ENCODE data around the gene CLPSL1.
"Not testable (repeated sequence)": the region's sequence is repeated elsewhere in the genome, so short reads cannot be mapped to it uniquely, and the experiment has no call there.

The CLPSL1 gene

DNA sequence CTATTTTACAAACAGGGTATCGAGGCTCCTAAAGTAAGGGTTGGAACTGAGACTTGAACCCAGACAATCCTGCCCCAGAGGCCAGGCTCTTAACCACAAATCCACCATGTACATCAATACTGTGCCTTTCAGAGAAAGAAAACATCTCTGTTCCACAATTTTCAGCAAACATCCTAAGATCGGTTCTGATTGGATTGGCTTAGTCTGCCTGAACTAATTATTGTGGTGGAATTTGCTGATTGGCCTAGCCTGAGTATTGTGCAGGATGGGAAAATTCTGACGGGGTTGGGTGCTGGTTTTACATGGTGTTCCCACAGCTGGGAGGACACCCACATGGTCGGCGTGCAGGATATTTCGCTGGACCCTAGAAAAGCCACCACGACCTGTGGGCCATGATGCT lies at the start of gene CLPSL1:
Gene CLPSL1 (plus strand): TSS at position 301 of the 400 bp plus-strand sequence. CDS start 92 bp downstream, at position 393.
- DNase-seq (ENCODE audit: low spot score): no peak

DNA sequence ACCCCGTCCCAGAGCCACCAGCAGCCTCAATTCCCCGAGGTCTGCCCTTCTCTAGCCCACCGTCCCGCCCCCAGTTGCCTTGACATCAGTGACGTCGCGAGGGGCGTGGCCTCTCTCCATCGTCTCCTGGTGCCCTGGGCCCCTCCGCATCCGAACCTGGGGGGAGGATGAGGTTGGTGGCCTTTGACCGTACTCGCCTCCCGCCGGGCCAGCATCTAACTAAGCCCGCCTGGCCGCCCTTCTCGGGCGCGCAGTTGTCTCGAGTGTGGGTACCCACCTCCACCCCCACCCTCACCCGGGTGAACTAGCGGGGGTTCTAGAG lies 49.4 kb upstream of the CLPSL1 start:
- peak; percentile 94 for DNase-seq (ENCODE audit: low spot score)

DNA sequence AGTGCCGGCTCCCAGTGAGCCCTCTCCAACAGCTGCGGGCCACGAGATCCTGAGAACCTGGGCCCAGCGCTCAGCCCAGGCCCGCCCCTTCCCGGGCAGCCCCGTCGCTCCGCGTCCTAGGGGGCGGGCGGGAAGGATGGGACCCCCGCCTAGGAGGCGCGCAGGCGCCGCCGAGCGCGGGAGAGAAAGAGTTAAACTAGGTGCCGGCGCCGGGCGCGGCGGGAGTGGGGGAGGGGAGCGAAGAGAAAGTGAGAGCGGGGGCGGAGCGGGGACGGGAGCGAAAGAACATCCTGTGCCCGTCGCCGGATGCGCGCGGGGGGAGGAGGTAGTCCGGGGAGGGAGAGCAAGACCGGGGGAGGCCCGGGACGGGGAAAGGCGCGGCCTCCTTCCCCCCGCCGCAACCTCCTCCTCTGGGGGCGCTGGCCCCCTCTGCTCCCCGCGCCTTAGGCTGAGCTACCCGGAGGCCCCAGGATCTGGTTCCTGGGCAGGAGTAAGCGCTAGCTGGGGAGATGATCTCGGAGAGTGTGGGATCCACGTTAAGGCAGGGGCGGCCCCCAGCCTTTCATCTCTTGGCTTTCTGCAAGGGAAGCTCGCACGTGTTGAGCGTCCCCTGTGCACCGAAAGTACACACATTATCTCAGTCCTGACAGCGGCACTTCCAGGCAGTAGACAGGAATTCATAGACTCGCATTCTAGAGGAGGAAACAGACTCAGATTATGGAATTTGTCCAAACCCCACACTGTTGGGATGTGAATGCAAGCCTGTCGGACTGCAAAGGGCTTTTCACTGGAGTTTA lies 48.9 kb upstream of the CLPSL1 start:
- peak; percentile 79 for DNase-seq (ENCODE audit: low spot score)

- DNase-seq (ENCODE audit: low spot score): no peak
Observed at GRCh38 chr6:35733633-35734032, 47.2 kb upstream of the CLPSL1 start.

DNA sequence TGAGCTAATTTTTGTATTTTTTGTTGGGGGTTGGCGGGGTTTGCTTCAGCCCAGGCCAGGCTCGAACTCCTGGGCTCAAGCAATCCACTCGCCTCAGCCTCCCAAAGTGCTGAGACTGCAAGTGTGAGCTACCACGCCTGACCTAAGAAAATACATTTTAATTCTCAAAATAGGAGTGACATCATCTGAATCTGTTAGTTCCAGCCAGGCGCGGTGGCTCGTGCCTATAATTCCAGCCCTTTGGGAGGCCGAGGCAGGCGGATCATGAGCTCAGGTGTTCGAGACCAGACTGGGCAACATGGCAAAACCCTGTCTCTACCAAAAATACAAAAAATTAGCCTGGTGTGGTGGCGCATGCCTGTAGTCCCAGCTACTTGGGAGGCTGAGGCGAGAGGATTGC lies 46.5 kb upstream of the CLPSL1 start:
- not testable (repeated sequence) for DNase-seq (ENCODE audit: low spot score)

GRCh38 chr6:35735452-35735851 lies 45.4 kb upstream of the CLPSL1 start:
- DNase-seq (ENCODE audit: low spot score): no peak

DNA sequence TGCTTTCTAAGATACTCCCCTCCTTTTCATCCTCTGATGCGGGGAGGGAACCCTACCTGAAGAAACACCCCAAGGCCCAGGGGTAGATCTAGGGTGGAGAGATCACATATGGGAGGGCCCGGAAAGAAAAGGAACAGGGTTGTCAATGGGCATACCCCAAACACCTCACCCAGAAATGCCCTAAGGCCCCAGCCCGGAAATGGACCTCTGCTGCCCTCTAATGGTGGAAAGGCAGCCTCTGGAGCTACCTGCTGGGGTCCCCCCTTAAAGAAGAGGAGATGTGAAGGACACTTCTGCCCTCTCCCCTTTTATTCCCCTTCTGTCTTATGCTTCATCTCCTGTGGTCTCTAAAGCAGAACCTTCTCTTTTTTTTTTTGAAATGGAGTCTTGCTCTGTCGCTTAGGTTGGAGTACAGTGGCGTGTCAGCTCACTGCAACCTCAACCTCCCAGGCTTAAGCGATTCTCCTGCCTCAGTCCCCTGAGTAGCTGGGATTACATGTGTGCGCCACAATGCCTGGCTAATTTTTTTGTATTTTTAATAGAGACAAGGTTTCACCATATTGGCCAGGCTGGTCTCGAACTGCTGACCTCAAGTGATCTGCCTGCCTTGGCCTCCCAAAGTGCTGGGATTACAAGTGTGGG lies 44.4 kb upstream of the CLPSL1 start:
- DNase-seq (ENCODE audit: low spot score): peak; percentile 68

DNA sequence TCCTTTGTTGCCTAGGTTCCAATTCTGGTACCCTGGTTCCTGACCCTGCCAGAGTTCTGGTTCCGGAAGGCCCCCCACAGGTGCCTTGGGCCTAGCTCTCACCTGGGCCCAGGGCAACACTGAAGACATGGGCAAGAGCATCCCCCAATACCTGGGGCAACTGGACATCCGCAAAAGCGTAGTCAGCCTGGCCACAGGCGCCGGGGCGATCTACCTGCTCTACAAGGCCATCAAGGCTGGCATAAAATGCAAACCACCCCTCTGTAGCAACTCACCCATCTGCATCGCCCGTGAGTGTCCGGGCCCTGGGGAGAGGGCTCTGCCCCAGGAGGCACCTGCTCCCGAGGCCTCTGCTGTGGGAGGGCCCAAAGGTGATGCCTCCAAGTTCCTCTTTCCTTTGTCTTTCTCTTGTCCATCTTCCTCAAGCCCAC lies 43.8 kb upstream of the CLPSL1 start, which contains the start of gene ARMC12:
Gene ARMC12 (plus strand): TSS at position 51 of the 431 bp plus-strand sequence. CDS start 77 bp downstream, at position 128.
- no peak for DNase-seq (ENCODE audit: low spot score)

DNA sequence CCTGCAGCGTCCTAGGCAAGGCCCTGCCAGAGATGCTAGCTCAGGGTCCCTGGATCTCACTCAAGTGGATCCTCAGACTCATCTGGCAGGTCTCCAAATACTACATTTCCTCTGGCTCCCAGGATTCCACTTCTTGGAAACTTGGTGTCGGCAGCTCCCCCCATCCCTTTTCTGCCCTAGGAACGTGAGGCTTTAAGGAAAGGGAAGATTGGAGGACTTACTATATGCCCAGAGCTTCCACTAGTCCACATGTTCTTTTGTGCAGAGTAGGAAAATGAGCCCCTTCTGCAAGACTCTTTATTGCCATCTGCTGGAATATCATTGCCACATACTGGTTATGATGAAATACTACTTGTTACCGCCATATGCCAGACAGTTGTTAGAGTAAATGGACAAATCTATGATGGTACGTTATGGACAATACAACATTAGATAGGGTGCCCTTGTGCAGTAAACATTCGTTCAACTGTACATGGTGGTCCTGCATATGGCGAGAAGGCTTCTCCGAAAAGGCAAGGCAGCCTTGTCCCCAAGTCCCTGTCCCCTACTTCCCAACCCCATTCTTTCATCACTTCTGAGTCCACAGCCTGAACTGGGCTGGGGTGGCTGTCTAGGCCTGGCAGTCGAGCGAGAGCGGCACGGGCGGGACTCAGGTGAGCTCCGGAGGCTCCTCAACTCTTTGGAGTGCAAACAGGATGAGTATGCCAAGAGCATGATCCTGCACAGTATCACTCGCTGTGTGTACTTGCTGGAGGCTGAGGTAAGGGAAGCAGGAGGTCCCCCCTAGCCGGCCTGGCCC lies 43.2 kb upstream of the CLPSL1 start:
- DNase-seq (ENCODE audit: low spot score): peak; percentile 74

- no peak for DNase-seq (ENCODE audit: low spot score)
Observed at GRCh38 chr6:35739645-35740524, 40.9 kb upstream of the CLPSL1 start.

DNA sequence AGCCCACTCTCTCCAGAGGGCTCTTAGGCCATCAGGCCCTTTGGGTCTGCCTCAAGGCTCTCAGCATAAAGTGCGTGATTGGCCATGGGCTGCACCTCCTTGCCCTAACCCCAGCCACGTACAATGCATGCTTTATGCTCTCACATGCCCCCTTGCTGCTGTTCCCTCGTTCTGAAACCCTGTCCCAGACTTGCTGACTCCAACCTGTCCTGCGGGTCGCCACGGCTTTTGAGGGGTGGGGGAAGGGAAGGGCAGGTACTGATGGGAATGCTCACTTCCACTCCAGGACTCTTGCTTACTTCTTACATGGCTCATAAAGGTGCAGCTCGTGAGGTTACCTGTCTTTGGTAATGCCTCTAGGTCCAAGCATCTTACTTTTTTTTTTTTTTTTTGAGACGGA lies 38.0 kb upstream of the CLPSL1 start:
- no peak for DNase-seq (ENCODE audit: low spot score)

DNA sequence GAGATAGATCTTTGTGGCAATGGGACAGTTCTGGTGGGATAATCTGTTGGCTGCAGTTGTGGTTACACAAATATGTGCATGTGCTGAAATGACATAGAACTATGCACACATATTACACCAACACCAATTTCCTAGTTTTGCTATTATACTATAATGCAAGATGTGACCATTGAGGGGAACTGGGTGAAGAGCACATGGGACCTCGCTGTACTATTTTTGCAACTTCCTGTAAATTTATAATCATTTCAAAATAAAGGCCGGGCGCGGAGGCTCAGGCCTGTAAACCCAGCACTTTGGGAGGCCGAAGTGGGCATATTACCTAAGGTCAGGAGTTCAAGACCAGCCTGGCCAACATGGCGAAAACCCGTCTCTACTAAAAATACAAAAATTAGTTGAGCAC lies 35.3 kb upstream of the CLPSL1 start:
- no peak for DNase-seq (ENCODE audit: low spot score)

DNA sequence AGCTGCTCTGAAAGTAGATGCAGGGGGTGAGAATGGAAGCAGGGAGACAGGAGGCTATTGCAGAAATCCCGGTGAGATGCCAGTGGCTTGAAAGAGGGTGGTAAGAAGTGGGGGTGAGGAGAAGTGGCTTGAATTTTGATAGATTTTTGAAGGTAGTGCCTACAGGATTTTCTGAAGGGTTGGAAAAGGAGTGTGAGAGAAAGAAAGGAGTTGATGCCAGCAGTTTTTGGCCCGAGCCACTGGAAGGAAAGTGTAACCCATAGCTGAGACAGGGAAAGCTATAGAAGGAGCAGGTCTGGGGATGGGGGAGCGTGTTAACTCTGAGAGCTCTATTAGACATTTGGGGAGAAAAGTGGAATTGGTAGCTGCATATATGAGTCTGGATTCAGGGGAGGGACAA lies 34.3 kb upstream of the CLPSL1 start:
- no peak for DNase-seq (ENCODE audit: low spot score)

GRCh38 chr6:35747877-35748276 lies 32.9 kb upstream of the CLPSL1 start:
- no peak for DNase-seq (ENCODE audit: low spot score)

- DNase-seq (ENCODE audit: low spot score): no peak
Observed at GRCh38 chr6:35750557-35750956, 30.3 kb upstream of the CLPSL1 start.

GRCh38 chr6:35751594-35751993 lies 29.2 kb upstream of the CLPSL1 start:
- DNase-seq (ENCODE audit: low spot score): no peak

DNA sequence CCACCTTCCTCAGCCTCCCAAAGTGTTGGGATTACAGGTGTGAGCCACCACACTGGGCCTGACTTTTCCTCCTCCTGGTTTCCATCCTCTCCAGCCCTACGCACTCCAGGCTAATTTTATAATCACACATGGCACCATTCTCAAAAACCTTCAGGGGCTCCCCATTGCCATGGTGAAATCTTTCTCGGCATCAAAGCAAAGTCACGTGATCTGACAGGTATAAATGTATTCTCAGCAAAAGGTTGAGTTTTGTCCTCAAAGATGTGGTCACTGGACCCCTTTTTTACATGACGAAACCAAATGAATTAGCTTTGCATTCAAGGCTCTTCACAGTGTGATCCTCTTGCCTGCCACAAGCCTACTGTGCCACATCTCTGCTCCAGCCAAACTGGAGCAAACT lies 28.5 kb upstream of the CLPSL1 start:
- DNase-seq (ENCODE audit: low spot score): no peak

GRCh38 chr6:35754452-35755277 lies 26.2 kb upstream of the CLPSL1 start:
- DNase-seq (ENCODE audit: low spot score): no peak

DNA sequence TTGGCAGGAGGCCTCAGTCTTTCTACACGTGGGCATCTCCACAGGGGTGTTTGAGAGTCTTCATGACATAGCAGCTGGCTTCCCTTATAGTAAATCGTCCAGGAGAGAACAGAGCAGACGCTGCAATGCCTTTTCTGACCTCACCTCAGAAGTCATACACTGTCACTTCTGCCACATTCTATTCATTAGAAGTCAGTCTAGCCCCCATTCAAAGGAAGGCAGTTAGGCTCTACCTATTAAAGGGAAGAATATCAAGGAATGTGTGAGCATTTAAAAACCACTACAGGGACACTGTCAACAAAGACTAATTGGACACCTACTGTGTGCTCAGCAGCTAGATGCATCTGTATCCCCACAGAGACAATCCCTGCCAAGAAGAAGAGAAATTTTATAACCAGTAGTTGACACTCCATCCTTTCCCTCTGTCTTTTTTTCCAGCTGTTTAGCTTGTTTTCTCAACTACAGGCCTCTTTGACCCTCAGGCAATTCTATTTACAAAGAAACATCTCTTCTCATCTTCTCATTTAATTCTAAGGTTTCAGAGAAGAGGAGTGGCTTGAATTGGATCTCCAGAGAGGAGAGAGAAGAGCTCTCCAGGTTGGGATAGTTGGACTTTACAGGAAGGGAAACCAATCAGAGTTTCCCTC lies 25.4 kb upstream of the CLPSL1 start:
- no peak for DNase-seq (ENCODE audit: low spot score)

DNA sequence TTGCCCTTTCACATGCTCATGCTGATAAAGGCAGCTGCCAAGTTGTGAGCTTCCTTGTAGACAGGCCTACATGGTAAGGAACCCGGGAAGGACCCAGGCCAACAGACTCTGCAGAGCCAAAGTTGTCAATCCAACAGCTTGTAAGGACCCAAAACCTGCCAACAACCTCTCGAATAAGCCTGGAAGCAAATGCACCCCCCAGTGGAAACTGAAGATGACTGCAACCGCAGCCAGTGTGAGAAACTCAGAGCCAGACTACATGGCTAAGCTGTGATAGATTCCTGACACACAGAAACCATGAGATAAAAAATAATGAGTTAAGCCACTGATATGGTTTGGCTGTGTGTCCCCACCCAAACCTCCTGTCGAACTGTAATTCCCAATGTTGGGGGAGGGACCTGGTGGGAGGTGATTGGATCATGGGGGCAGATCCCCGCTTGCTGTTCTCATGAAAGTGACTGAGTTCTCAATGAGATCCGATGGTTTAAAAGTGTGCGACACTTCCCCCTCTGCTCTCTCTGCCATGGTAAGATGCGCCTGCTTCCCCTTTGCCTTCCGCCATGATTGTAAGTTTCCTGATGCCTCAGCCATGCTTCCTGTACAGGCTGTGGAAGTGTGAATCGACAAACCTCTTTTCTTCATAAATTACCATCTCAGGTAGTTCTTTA lies 23.2 kb upstream of the CLPSL1 start:
- DNase-seq (ENCODE audit: low spot score): no peak

Data from globus pallidus (tissue), 1 donor.